IPS-20b (cell line): Measurements from ENCODE around the gene CTAGE9.
"Not testable (repeated sequence)": the region's sequence is repeated elsewhere in the genome, so short reads cannot be mapped to it uniquely, and the experiment has no call there.

Experiments
- H3K27ac ChIP-seq: one replicate; pipeline ENCODE4 v1.5.1; 2013; ENCODE audit warnings: low read length
- H3K27me3 ChIP-seq: 2 replicates; pipeline ENCODE4 v1.6.1; 2013; ENCODE audit warnings: mild to moderate bottlenecking, low read length, inconsistent platforms; ENCODE audit not compliant: insufficient read depth
- H3K36me3 ChIP-seq: 2 replicates; pipeline ENCODE4 v1.6.1; 2013; ENCODE audit warnings: low read depth, mild to moderate bottlenecking, inconsistent platforms, low read length, moderate library complexity; ENCODE audit not compliant: insufficient read depth
- H3K4me1 ChIP-seq: 2 replicates; pipeline ENCODE4 v1.6.1; 2013; ENCODE audit warnings: mild to moderate bottlenecking, control low read depth, inconsistent platforms, low read length, moderate library complexity; ENCODE audit not compliant: insufficient read depth
- H3K4me3 ChIP-seq: 2 replicates; pipeline ENCODE4 v1.5.1; 2013; ENCODE audit warnings: mild to moderate bottlenecking, low read length, inconsistent platforms
- H3K9ac ChIP-seq: 2 replicates; pipeline ENCODE4 v1.6.1; 2013; ENCODE audit warnings: low read depth, mild to moderate bottlenecking, inconsistent platforms, low read length, moderate library complexity
- H3K9me3 ChIP-seq: 2 replicates; pipeline ENCODE4 v1.6.1; 2013; ENCODE audit warnings: mild to moderate bottlenecking, low read depth, low read length, inconsistent platforms; ENCODE audit not compliant: insufficient read depth

Gene CTAGE9

GRCh38 chr6:131710917-131711316 is at the start of gene CTAGE9:
Gene CTAGE9, minus strand, starts transcription at chr6:131711017. Its CDS starts 0 bp downstream, at chr6:131711017.
- H3K27ac ChIP-seq, H3K9me3 ChIP-seq, H3K4me3 ChIP-seq, H3K27me3 ChIP-seq, H3K9ac ChIP-seq, H3K36me3 ChIP-seq, H3K4me1 ChIP-seq: not testable (repeated sequence)

DNA sequence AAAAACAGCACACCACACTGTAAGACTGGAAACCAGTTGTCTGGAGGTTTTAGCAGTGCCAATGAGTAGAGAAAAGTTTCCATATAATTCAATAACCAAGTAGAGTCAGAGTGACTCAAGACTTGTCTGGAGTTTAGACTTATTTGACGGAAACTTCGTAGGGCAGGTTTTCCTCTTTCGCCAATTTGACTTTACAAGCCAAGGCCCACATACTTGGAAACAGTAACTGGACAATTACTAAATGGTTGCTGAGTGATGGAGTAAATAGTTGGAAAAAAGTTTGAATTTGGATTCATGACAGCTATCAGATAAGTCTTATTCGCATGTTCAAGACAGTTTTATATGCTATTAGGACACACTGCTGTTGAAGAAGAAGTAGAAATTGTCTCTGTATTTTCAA is 48.1 kb upstream of the CTAGE9 start:
- Histone ChIP-seq H3K36me3 (no peaks in the 10 kb centered on the region), H3K4me3 (no peak overlapping the region), H3K27ac (no peak overlapping the region), H3K9ac (no peak overlapping the region), H3K4me1 (no peaks in the 10 kb centered on the region), H3K27me3 (no peaks in the 10 kb centered on the region), H3K9me3 (no peaks in the 10 kb centered on the region)

GRCh38 chr6:131756039-131756438 is 45.2 kb upstream of the CTAGE9 start:
- H3K9ac ChIP-seq, result no peak overlapping the region

GRCh38 chr6:131755597-131755996 is 44.8 kb upstream of the CTAGE9 start:
- H3K36me3 ChIP-seq, result no peaks in the 10 kb centered on the region
- H3K9ac ChIP-seq, result no peak overlapping the region
- H3K4me1 ChIP-seq, result no peaks in the 10 kb centered on the region
- H3K27ac ChIP-seq, result no peak overlapping the region
- no peak overlapping the region for H3K4me3 ChIP-seq
- H3K9me3 ChIP-seq, result no peaks in the 10 kb centered on the region
- H3K27me3 ChIP-seq, result no peaks in the 10 kb centered on the region

More at GRCh38 chr6:131756039-131756438, 45.2 kb upstream of the CTAGE9 start:
- Histone ChIP-seq H3K9me3 (no peaks in the 10 kb centered on the region), H3K4me3 (no peak overlapping the region), H3K36me3 (no peaks in the 10 kb centered on the region), H3K27ac (no peak overlapping the region), H3K27me3 (no peaks in the 10 kb centered on the region), H3K4me1 (no peaks in the 10 kb centered on the region)

DNA sequence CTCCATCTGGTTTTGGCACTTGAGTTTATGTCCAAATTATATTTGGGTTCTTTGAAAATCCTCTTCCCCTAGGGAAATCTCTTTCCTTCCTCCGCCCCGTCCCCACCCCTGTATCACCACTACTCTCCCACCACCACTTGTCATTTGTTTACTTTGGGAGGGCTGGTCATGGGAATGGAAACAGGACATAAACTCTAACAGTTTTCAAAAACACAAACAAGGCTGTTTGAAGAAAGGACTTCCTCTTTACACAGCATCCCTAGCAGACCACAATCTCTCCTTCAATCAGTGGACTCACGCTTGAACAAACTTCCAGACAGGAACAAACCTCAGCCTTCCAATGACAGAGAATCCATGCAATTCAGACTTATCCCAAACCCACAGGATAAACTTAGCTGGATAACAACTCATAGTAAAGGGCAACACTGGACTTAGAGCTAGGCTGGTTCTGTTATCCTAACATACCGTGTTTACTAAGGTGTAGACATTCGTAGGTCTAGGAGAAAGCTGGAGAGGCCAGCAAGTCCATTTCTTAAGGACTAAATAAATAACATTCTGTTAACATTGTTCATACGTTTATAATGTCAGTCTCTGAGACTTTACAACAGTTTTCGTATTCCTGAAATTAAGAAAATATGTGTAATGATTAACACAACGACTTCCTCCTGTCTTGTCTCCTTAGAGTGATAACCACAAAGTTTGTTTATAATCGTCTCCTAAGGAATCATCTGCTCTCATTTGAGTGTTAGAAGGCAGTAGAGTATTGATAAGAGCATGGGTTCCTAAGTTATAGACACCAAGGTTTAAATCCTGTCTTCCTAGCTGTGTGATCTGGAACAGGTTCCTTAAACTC is 44.1 kb upstream of the CTAGE9 start:
- Histone ChIP-seq H3K4me1 (no peaks in the 10 kb centered on the region), H3K27me3 (no peaks in the 10 kb centered on the region), H3K9ac (no peak overlapping the region), H3K4me3 (no peak overlapping the region), H3K36me3 (no peaks in the 10 kb centered on the region), H3K27ac (no peak overlapping the region), H3K9me3 (no peaks in the 10 kb centered on the region)

GRCh38 chr6:131754088-131754487 is 43.3 kb upstream of the CTAGE9 start:
- no peak overlapping the region for H3K4me3 ChIP-seq
- H3K27me3 ChIP-seq, result no peaks in the 10 kb centered on the region
- no peaks in the 10 kb centered on the region for H3K9me3 ChIP-seq
- H3K27ac ChIP-seq, result no peak overlapping the region
- H3K9ac ChIP-seq, result no peak overlapping the region
- H3K4me1 ChIP-seq, result no peaks in the 10 kb centered on the region
- no peaks in the 10 kb centered on the region for H3K36me3 ChIP-seq

DNA sequence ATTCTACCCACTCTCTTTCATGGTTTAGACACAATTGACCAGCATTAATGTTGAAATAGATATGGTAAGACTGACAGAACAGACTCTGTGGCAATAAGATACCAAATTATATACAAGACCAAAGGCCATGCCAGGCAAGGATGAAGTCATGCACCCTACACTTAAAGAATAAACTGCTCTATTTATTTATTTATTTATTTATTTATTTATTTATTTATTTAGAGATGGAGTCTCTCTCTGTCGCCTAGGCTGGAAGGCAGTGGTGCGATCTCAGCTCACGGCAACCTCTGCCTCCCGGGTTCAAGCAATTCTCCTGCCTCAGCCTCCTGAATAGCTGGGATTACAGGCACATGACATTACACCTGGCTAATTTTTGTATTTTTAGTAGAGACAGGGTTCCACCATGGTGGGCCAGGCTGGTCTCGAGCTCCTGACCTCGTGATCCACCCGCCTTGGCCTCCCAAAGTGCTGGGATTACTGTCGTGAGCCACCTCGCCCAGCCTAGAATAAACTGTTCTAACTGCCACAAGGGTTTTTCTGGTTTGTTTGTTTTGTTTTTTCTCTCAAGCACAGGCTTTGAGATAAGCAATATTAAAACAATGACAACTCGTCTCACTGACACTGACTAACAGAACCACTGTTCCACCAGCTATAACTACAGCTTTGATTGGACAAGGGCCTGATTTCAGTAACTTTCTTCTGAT is 40.3 kb upstream of the CTAGE9 start:
- not testable (repeated sequence) for H3K4me3 ChIP-seq, H3K4me1 ChIP-seq, H3K9ac ChIP-seq, H3K27ac ChIP-seq, H3K27me3 ChIP-seq, H3K9me3 ChIP-seq, H3K36me3 ChIP-seq

DNA sequence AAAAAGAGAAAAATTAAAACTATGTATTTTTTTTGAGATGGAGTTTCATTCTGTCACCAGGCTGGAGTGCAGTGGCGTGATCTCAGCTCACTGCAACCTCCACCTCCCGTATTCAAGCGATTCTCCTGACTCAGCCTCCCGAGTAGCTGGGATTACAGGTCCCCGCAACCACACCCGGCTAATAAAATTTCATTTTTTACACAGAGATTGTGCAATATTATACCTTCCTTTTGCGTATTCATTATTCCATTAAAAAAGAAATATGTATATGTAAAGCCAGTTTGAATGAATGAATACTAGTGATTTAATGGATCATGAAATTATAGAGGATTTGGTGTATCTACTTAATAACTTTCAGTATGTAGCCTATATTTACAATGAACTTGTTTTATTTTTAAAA is 38.2 kb upstream of the CTAGE9 start:
- Histone ChIP-seq H3K27me3 (no peaks in the 10 kb centered on the region), H3K9me3 (no peaks in the 10 kb centered on the region), H3K9ac (no peak overlapping the region), H3K27ac (no peak overlapping the region), H3K36me3 (no peaks in the 10 kb centered on the region), H3K4me1 (peaks cover 10% of the 10 kb centered on the region), H3K4me3 (no peak overlapping the region)

DNA sequence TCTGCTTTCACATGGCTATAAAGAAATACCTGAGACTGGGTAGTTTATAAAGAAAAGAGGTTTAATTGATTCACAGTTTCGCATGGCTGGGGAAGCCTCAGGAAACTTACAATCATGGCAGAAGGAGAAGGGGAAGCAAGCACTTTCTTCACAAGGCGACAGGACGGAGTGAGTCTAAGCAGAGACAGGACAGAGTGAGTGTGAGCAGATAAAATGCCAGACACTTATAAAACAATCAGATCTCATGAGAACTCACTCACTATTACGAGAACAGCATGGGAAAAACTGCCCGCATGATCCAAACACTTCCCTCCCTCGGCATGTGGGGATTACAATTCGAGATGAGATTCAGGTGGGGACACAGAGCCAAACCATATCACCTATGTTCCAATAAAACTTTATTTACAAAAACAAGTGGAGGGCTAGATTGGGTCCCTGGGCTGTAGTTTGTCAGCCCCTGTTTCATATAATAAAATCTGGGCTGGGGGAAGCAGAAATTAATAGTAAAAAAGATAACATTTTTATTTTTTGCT is 37.1 kb upstream of the CTAGE9 start:
- no peak overlapping the region for H3K9ac ChIP-seq
- H3K36me3 ChIP-seq, result no peaks in the 10 kb centered on the region
- no peaks in the 10 kb centered on the region for H3K27me3 ChIP-seq
- H3K4me1 ChIP-seq, result peaks cover 11% of the 10 kb centered on the region
- H3K27ac ChIP-seq, result no peak overlapping the region
- no peaks in the 10 kb centered on the region for H3K9me3 ChIP-seq
- H3K4me3 ChIP-seq, result no peak overlapping the region

GRCh38 chr6:131745476-131745875 is 34.7 kb upstream of the CTAGE9 start:
- Histone ChIP-seq H3K4me3 (no peak overlapping the region), H3K9me3 (no peaks in the 10 kb centered on the region), H3K4me1 (peaks cover 11% of the 10 kb centered on the region), H3K27me3 (no peaks in the 10 kb centered on the region), H3K9ac (no peak overlapping the region), H3K27ac (no peak overlapping the region), H3K36me3 (no peaks in the 10 kb centered on the region)

DNA sequence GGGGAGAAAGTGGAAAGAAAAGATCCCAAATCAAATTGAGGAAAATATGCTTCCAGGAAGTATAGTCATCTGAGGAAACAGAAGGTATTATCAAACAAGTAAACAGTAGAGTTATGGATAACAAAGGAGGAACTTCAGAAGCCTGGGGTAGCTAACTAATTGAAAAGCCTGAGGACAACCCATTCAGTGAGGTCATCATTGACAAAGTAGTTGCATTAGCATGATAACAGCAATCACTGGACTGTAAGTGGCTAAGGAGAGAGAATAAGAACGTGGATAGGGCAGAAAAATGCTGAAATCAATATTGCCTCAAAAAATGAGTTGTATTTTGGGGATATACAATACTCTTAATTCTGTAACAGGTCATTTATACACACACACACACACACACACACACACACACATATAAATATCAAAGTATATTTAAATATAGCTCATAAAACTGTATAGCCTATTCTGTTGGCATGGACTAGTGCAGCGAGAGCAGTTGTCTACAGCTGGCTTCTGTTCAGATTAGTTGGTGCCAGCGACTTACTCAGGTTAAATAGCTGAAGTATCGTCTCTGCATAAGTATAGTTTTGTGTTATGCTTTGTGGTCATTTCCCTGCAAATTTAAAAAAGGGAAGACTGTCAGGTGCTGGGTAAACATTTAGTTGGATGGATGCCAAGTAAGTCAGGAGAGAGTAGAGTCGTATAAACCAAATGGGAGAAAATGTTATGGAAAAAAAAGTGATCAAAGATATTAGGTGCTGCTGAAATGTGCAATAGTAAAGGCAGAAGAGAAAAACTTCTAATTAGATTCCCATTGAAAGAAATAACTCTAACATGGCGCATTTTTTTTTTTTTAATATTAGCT is 33.8 kb upstream of the CTAGE9 start:
- H3K9ac ChIP-seq, result no peak overlapping the region

More for the DNA sequence above, 33.8 kb upstream of the CTAGE9 start:
- H3K9me3 ChIP-seq, result no peaks in the 10 kb centered on the region
- H3K27me3 ChIP-seq, result no peaks in the 10 kb centered on the region
- no peak overlapping the region for H3K27ac ChIP-seq
- no peaks in the 10 kb centered on the region for H3K36me3 ChIP-seq
- H3K4me1 ChIP-seq, result peaks cover 11% of the 10 kb centered on the region
- H3K4me3 ChIP-seq, result no peak overlapping the region; the same call in 1 of the 2 replicates
